Hematopoietic multipotent progenitor cell treated with erythropoietin and hydrocortisone succinate and interleukin-3 and kit ligand, for 6 days (in vitro differentiated cells): Measurements from ENCODE around the gene SERPINB1.
"Not testable (repeated sequence)": the region's sequence is repeated elsewhere in the genome, so short reads cannot be mapped to it uniquely, and the experiment has no call there.

Experiments
- DNase-seq: peaks from one replicate; pipeline ENCODE4 v3.0.0-alpha.2; 2015

Gene SERPINB1

GRCh38 chr6:2865694-2866151 is 24.1 kb upstream of the SERPINB1 start:
- no peak for DNase-seq

DNA sequence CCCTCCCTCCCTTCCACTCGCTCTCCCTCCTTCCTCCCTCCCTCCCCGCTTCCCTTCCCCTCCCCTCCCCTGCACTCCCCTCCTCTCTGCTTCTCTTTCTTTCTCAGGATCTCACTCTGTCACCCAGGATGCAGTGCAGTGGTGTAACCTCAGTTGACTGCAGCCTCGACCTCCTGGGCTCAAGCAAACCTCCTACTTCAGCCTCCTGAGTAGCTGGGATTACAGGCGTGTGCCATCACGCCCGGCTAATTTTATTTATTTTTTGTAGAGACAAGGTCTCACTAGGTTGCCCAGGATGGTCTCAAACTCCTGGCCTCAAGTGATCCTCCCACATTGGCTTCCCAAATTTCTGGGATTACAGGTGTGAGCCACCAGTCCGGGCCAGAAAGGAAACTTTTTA is 23.6 kb upstream of the SERPINB1 start:
- DNase-seq, result no peak

GRCh38 chr6:2863901-2864300 is 22.2 kb upstream of the SERPINB1 start:
- DNase-seq, result no peak

DNA sequence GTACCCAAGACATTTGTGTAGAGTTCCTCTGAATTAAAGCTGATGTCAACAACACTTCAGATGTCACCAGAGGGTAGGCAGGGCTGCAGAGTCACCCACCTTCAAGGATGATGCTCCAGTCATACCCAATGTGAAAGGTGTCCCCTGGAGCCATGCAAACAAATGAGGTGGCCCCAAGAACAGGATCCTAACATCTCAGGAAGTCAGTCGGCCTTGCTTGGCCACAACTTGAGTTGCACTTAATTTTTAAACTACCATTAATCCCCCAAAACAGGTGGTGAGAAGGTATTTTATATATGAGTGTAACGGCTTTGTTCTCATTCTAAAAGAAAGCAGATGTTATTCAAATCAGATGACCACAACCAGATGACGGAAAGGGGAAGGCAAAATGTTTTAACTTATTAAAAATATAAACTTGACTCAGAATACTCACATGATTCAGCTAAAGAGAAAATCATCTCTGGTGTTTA is 21.1 kb upstream of the SERPINB1 start:
- DNase-seq, result peak; percentile 41

GRCh38 chr6:2861822-2862164 is 20.1 kb upstream of the SERPINB1 start:
- DNase-seq, result no peak

GRCh38 chr6:2861060-2861821 is 19.6 kb upstream of the SERPINB1 start:
- DNase-seq, result no peak

GRCh38 chr6:2860706-2861059 is 19.0 kb upstream of the SERPINB1 start:
- DNase-seq, result not testable (repeated sequence)

DNA sequence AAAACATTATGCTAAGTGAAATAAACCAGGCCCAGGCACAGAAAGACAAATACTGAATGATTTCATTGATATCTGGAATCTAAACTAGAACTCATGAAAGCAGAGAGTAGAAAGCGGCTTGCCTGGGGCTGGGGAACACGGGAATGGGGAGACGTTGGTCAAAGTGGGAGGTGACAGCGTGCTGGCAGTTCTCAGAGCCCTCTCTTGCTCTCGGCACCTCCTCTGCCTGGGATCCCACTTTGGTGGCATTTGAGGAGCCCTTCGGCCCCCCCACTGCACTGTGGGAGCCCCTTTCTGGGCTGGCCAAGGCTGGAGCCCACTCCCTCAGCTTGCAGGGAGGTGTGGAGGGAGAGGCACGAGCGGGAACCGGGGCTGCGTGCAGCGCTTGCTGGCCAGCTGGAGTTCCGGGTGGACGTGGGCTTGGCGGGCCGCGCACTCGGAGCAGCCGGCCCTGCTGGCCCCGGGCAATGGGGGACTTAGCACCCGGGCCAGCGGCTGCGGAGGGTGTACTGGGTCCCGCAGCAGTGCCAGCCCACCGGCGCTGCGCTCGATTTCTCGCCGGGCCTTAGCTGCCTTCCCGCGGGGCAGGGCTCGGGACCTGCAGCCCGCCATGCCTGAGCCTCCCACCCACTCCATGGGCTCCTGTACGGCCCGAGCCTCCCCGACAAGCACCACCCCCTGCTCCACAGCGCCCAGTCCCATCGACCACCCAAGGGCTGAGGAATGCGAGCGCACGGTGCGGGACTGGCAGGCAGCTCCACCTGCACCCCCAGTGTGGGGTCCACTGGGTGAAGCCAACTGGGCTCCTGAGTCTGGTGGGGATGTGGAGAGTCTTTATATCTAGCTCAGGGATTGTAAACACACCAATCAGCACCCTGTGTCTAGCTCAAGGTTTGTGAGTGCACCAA is 18.4 kb upstream of the SERPINB1 start:
- DNase-seq, result not testable (repeated sequence)

- no peak for DNase-seq
Observed at GRCh38 chr6:2859185-2859700, 17.6 kb upstream of the SERPINB1 start.

- peak; percentile 95 for DNase-seq
Observed at GRCh38 chr6:2857580-2858337, 16.1 kb upstream of the SERPINB1 start.

GRCh38 chr6:2857185-2857579 is 15.5 kb upstream of the SERPINB1 start:
- DNase-seq, result no peak

- no peak for DNase-seq
Observed at GRCh38 chr6:2855061-2855519, 13.4 kb upstream of the SERPINB1 start.

- peak; percentile 58 for DNase-seq
Observed at GRCh38 chr6:2854396-2854982, 12.8 kb upstream of the SERPINB1 start.

- peak; percentile 65 for DNase-seq
Observed at GRCh38 chr6:2853769-2854395, 12.2 kb upstream of the SERPINB1 start.

- DNase-seq, result not testable (repeated sequence)
Observed at GRCh38 chr6:2853378-2853768, 11.7 kb upstream of the SERPINB1 start.

DNA sequence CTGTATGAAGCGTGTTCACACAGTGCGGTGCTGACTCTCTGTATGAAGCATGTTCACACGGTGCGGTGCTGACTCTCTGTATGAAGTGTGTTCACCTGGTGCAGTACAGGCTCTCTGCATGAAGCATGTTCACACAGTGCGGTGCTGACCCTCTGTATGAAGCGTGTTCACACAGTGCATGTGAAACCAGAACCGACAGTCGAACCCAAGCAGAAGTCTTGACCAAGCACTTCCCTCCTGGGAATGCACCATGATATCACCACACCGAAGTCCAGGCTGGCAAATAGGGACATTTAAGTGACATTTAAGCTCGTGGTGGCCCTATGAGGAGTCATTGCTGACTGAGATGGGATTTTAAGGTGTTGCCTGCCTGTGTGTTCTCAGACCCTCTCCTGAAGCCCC is 11.3 kb upstream of the SERPINB1 start:
- no peak for DNase-seq

GRCh38 chr6:2852514-2852855 is 10.8 kb upstream of the SERPINB1 start:
- DNase-seq, result no peak

DNA sequence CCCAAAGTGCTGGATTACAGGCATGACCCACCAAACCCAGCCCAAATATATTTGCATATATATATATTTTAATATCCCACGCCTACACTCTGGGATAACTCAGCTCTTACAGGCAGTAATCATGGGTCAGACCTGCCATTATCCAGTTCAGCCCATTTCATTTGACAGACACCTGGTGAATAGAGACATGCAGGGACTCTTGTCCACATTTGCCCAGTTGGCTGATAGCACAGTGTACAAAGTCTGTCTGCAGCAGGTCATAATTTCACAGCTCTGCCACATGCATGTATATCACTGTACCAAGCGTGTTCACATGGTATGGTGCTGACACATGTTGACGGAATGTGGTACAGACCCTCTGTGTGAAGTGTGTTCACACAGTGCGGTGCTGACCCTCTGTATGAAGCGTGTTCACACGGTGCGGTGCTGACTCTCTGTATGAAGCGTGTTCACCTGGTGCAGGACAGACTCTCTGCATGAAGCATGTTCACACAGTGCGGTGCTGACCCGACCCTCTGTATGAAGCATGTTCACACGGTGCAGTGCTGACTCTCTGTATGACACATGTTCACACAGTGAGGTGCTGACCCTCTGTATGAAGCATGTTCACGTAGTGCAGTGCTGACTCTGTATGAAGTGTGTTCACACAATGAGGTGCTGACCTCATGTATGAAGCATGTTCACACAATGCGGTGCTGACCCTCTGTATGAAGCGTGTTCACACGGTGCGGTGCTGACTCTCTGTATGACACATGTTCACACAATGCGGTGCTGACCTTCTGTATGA is 10.3 kb upstream of the SERPINB1 start:
- DNase-seq, result no peak

DNA sequence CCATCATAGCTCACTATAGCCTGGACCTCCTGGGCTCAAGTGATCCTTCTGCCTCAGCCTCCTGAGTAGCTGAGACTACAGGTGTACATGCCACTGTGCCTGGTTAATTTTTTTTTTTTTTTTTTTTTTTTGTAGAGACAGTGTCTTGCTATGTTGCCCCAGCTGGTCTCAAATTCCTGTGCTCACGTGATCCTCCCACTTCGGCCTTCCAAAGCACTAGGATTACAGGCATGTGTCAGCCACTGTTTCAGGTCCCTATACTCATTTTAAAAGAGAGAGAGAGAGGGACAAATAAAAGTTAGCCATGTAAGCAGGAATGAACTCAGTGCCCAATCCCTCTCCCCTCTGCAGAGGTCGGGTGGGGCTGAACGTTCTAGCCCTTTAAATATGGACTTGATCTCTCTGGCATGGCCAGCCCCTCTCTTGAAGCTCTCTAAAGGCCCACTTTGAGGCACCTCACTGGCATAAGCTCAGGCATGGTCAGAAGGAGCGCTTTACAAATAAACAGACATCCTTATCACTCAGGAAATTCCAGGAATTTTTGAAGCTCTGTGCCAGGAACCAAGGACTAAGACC is 9.0 kb upstream of the SERPINB1 start:
- DNase-seq, result no peak

- DNase-seq, result no peak
Observed at GRCh38 chr6:2848851-2849250, 7.2 kb upstream of the SERPINB1 start.

GRCh38 chr6:2845880-2846208 is 4.2 kb upstream of the SERPINB1 start:
- DNase-seq, result no peak
